Thyroid gland (tissue), 4 donors: ENCODE measurements around the gene CTBP1. TPM values are rescaled to one million over a fixed set of nuclear protein-coding genes. Genes with fewer than 3 reads are reported as not detected.

ENCODE experiments used
- DNase-seq, 2 donors: peaks; one replicate each; pipeline ENCODE4 v3.0.0-alpha.2; 2019
- H3K27ac ChIP-seq, 3 donors: fragments of 200-600 bp; sonication (generic); 1 replicate in 2 of 3; 2 replicates in 1 of 3; pipeline ENCODE4 v1.5.1; 2016 to 2019; ENCODE audit warnings: mild to moderate bottlenecking in 1 of 3, moderate library complexity in 1 of 3
- H3K27me3 ChIP-seq: fragments of 200-600 bp; sonication (generic); one replicate; pipeline ENCODE4 v1.5.1; 2019
- H3K36me3 ChIP-seq, 2 donors: fragments of 200-600 bp; sonication (generic); one replicate each; pipeline ENCODE4 v1.5.1; 2016 to 2019
- H3K4me1 ChIP-seq, 2 donors: fragments of 200-600 bp; sonication (generic); one replicate each; pipeline ENCODE4 v1.5.1; 2017 to 2019
- H3K4me3 ChIP-seq, 3 donors: fragments of 200-600 bp; sonication (generic); replicated peaks in 1 of 3; 1 replicate in 2 of 3; 2 replicates in 1 of 3; pipeline ENCODE4 v1.5.1; 2016; ENCODE audit warnings: mild to moderate bottlenecking in 1 of 3
- H3K9me3 ChIP-seq: fragments of 200-600 bp; sonication (generic); one replicate; pipeline ENCODE4 v1.5.1; 2017
- CTCF ChIP-seq, 6 experiments: fragments of 200-600 bp in 3 of 6; fragments of 450-650 bp in 3 of 6; sonication (generic) in 3 of 6; IDR thresholded peaks; one replicate each; pipeline ENCODE4 v1.5.1; 2016 to 2019; ENCODE audit warnings: antibody characterized with exemption in 6 of 6, mild to moderate bottlenecking in 2 of 6, inconsistent platforms in 1 of 6, moderate library complexity in 1 of 6
- POLR2A ChIP-seq, 2 donors: fragments of 450-650 bp; IDR thresholded peaks; one replicate each; pipeline ENCODE4 v1.6.1; 2017; ENCODE audit warnings: antibody characterized with exemption in 2 of 2, mild to moderate bottlenecking in 2 of 2, moderate library complexity in 1 of 2
- WGBS, 2 donors: methylation state at CpG; one replicate each; pipeline ENCODE4 v1.1.5; 2017; 5-methylcytosine and 5-hydroxymethylcytosine counted together
- intact Hi-C: fragments of 100-400 bp; cut with DNase I; formaldehyde crosslinking; loops from one replicate; pipeline ENCODE4 v1.15.1; 2023
- total RNA-seq, 4 donors: library from RNA; depleted of rRNA; stranded (reverse); fragments of >200 nt; gene quantifications; one replicate each; pipeline ENCODE4 v1.2.3, GENCODE V29; 2016

The CTBP1 gene
- total RNA-seq, 4 donors from 2014 or later: 102 to 226 (median 177) TPM

- Histone ChIP-seq H3K9me3 (no peaks in the 10 kb centered on the region), H3K4me3 (no peak overlapping the region), H3K27me3 (peaks cover 17% of the 10 kb centered on the region), H3K4me1 (peaks cover 21 to 34% of the 10 kb centered on the region in 2 donors), H3K36me3 (no peaks in the 10 kb centered on the region), H3K27ac (no peak overlapping the region)
- WGBS, 2 donors: no CpG with 5 or more reads among the region's 42 CpGs
- intact Hi-C loops: no loop called here
- TF ChIP-seq POLR2A (IDR thresholded peaks at IDR 0.05) (no peak), CTCF (IDR thresholded peaks at IDR 0.05) (no peak)
- no peak for DNase-seq
Measured at GRCh38 chr4:1170976-1171310, 78.0 kb downstream of the CTBP1 start.

- no peaks in the 10 kb centered on the region for H3K9me3 ChIP-seq
- no peak overlapping the region for H3K4me3 ChIP-seq
- no peak overlapping the region for H3K27ac ChIP-seq
- DNase-seq: no peak
- intact Hi-C loops: no loop called here
- H3K4me1 ChIP-seq: peaks cover 21 to 34% of the 10 kb centered on the region in 2 donors
- no peaks in the 10 kb centered on the region for H3K36me3 ChIP-seq
- H3K27me3 ChIP-seq: peaks cover 17% of the 10 kb centered on the region
- WGBS, 2 donors: 91 to 92% methylated on average over 13 to 16 of the region's 37 CpGs
- TF ChIP-seq CTCF (IDR thresholded peaks at IDR 0.05): no peak
- TF ChIP-seq POLR2A (IDR thresholded peaks at IDR 0.05): no peak
Measured at GRCh38 chr4:1170156-1170975, 78.6 kb downstream of the CTBP1 start.

- Histone ChIP-seq H3K27me3 (peaks cover 17% of the 10 kb centered on the region), H3K36me3 (no peaks in the 10 kb centered on the region), H3K9me3 (no peaks in the 10 kb centered on the region), H3K4me1 (peaks cover 21 to 34% of the 10 kb centered on the region in 2 donors), H3K27ac (no peak overlapping the region), H3K4me3 (no peak overlapping the region)
- TF ChIP-seq POLR2A (IDR thresholded peaks at IDR 0.05) (no peak), CTCF (IDR thresholded peaks at IDR 0.05) (no peak)
- no peak for DNase-seq
- 83% methylated on average over 6 of the region's 13 CpGs; no CpG with 5 or more reads in 1 of the 2 donors for WGBS, 2 donors
- intact Hi-C loops: loop anchor here (10.0 kb wide), 1 partner anchor 185 kb away; no protein-coding TSS in a partner anchor
Measured at GRCh38 chr4:1169691-1170096, 79.2 kb downstream of the CTBP1 start.

- Histone ChIP-seq H3K9me3 (no peaks in the 10 kb centered on the region), H3K27me3 (peaks cover 17% of the 10 kb centered on the region), H3K4me1 (peaks cover 21 to 34% of the 10 kb centered on the region in 2 donors), H3K36me3 (no peaks in the 10 kb centered on the region), H3K4me3 (no peak overlapping the region), H3K27ac (no peak overlapping the region)
- no peak for DNase-seq
- intact Hi-C loops: loop anchor here (10.0 kb wide), 1 partner anchor 186 kb away; no protein-coding TSS in a partner anchor
- WGBS, 2 donors: 90 to 93% methylated on average over 2 to 7 of the region's 17 CpGs
- no peak for TF ChIP-seq POLR2A (IDR thresholded peaks at IDR 0.05)
- no peak for TF ChIP-seq CTCF (IDR thresholded peaks at IDR 0.05)
Measured at GRCh38 chr4:1169171-1169671, 79.7 kb downstream of the CTBP1 start.
